Midbrain (tissue), 1 donor: ENCODE measurements around the gene IMPA2.

ENCODE experiments used
- DNase-seq: peaks from one replicate; lab custom pipeline; 2025; lab: John Stamatoyannopoulos, UW

Gene IMPA2

DNA sequence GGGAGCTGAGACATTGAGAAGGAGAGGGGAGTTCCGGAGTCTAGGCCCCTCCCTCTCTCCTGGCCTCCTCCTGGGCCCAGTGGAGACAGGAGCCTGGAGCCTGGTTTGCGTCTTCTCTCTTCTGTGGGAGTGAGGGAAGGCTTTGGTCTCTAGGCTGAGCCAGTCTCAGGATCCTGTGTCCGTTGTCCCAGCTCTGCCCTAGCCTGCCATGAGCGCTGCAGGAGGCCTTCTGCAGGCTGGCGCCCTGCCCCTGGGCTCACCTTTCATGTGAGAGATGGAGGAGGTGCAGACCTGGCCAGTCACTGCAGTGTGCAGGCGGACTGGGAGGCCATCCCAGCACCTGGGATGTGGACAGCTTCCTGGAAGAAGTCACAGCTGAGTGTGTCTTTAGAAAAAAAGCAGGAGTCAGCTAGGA, 8.7 kb downstream of the IMPA2 start:
- no peak for DNase-seq

DNA sequence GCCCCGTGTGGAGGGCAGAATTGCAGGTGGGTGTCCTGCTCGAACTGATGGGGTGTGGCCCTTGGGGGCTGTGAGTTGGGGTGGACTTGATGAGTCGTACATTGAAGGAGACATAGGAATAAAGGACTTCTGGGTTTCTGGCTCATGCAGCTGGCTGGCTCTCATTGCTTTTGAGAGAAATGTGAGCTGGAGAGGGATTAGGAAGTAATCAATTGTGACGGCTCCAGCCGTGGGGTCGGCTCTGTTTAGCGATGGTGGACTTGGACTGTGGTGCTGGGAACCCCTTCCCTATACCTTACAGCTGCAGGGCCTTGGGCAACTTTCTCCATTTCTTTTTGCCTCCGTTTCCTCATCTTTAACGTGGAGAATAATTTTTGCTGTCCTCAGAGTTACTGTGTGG, 9.2 kb downstream of the IMPA2 start:
- DNase-seq: no peak

DNA sequence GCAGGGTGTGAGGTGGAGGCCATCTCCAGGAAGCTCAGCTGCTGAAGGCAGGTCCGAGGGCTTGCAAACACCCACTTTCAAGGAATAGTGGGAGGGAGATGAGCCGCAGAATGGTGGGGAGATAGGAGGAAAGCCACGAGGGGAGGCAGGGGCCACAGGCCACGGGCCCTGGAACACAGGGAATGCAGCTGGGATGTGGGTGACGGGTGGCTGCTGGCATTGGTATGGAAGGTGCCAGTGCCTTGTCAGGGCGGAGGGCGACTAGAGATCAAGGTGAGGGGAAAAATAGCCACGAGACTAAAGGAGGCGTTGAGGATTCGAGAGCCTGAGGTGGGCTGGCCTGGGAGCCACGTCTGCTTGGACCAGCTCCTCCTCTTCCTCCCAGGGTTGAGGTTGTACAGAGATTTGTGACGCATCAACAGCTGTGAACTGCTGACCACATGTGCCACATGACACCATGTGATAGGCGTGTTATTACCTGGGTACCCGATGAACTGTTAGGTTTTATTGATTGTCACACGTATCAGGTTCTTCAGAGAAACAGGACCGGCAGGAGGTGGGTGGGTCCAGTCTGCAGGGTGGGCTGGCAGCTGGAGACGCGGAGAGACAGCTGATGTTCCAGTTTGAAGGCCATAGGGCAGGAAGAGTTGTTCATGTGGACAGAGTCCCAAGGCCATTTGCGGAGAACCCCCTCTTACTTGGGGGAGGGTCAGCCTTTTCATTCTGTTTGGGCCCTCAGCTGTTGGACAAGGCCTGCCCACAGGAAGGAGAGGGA, 9.9 kb downstream of the IMPA2 start:
- no peak for DNase-seq

DNA sequence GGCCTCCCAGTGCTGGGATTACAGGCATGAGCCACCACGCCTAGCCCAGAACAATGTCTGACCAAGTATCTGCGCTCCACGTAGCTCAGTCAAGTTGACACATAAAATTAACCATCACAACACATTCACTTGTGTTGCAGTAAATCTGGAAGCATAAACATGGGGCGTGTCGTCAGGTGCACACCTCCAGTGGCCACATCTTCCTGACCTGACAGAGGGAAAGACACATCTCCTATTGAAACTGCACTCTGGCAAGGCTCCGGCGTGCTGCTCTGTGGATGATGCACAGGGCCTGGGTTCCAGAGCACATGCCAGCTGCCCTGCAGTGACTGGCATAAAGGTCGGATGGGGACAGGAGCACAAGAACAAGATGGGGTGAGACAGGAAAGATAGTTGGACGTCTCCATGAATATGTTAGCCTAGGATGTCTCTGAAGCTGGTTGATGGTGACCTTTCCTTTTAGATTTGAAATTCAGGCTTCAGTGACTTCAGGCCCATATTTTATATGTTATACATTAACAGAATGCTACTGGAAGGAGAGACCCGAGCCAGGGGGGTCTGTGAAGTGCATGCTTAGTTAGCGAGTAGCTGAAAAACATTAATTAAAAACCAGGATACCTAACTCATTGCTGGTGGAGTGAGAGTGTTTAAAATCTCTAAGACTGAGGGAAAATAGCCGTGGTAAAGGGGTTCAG, 10.9 kb downstream of the IMPA2 start:
- no peak for DNase-seq

DNA sequence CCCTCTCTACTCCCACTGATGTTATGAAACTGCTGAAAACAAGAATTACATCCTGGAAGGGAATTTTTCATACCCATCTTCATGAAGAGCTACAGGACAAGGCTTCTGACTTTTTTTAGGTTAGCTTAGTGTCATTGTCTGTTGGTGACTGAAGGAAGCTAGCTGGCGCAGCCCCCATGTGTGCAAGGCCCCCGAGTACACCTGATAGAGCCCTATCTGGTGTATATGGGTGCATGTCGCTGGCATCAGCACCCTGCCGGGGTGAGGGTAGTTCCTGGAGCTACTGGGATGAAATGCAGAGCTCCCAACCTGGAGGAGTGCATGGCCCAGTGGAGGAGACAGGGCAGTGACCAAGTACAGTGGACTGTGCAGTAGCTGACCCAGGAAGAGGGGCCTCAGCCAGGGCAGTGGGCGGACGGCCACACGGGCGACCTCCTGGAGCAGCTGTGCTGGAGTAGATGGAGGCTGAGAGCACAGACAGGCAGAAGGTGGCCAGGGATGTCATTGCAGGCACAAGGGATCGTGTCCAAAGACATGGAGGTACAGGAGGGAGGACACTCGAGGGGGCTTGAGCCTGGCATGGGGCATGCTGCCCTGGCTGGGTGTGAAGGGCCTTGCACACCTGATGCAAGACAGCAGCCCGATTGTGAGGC, 12.1 kb downstream of the IMPA2 start:
- DNase-seq: no peak

DNA sequence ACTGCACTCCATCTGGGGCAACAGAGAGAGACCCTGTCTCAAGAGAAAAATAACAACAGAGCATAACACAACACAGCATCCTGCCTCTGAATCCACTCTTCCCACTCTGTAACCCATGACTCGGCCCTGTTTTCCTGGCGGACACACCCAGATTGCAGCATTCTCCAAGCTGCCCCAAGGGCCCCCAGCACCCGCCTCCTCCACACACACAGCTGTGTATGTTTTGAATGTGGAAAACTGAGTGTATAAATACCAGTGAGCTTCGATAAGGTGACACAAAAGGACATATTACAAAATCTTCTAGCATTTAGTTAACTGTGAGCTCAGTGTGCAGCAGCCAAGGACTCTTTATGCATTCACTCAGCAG, 13.0 kb downstream of the IMPA2 start:
- DNase-seq: no peak

DNA sequence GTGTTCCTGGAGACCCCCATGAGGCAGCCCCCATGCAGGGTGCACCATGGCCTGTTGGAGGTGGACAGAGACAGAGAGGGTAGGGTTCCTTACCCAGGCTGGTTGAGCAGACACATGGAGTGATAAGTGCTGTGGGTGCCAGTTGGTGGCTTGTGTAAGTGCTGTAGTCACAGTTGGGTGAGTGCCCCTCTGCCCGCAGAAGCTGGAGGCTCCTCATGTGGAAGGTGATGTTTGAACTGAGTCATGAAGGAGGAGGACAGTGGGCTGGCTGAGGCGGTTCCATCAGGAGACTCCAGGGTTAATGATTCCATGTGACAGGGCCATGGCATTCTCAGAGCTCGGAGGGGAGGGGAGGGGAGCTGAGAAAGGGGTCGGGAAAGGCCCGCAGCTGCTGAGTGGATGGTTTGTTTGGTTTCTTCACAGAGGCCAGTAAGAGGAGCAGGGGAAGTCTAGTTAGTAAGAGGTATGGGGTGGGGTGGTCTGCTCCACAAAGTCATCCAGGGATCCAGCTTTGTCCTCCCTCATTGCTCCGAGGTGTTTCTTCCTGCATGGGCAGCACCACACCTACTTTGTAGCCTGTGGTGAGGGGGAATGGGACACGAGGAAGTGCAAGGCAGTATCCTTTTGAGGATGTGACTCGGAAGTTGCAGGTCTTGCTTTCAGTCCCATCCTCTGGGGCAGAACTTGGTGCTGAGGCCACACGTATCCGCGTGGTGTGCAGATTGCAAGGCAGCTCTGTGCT, 13.6 kb downstream of the IMPA2 start:
- no peak for DNase-seq

DNA sequence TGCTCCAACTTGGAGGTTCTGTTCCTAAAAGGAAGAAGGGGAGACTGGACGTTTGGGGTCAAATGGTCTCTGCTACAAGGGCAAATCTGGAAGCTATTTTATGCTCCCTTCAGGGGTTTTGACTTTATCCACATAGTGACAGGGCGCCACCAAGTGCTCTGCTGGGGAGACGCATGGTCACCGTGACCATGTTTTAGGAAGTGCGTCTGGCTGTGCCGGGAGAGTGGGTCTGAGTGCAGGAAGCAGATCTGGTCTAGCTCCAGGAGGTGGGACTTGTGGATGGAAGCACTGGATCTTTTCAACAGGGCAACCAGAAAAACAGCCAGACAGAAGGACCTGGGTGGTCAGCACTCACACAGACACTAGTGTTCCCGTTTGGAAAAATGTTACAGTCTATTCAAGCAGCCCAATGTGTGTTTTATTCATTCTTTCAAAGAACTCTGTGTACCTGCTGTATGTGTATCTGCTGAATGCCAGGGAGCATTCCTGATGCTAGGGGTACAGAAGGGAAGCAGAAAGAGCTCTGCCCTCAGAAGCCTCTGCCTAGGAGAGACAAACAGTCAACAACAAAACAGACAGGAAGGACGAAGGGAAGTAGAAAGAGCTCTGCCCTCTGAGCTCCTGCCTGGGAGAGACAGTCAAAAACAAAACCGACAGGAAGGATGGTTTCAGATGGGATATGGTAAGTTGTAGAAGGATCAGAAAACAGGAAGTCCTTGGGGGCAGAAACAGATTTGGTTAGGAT, 14.3 kb downstream of the IMPA2 start:
- DNase-seq: peak; percentile 55

DNA sequence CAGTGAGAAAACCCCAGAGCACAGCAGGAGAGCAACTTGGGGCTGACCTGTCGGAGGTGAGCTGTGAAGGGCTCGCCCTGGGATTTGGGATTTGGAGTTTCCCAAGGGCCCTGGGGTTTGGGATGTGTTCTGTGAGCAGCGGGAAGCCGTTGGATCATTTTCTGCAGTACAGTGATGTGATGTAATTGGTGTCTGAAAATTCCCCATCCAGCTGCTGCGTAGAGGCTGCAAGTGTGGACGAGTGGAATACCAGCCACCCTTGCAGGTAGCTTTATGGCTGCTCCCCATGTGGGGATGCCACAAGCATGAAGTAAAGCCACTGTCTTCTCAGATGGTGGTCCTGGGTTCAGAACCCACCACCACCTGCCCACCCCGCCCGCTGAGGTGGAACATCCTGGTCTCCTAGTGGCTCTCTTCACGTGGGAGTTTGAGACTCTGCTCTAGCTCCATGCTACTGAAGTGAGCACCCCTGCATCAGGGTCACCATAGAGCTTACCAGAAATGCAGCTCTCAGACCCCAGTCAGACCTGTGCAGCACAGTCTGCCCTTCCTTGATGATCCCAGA, 15.0 kb downstream of the IMPA2 start:
- no peak for DNase-seq

DNA sequence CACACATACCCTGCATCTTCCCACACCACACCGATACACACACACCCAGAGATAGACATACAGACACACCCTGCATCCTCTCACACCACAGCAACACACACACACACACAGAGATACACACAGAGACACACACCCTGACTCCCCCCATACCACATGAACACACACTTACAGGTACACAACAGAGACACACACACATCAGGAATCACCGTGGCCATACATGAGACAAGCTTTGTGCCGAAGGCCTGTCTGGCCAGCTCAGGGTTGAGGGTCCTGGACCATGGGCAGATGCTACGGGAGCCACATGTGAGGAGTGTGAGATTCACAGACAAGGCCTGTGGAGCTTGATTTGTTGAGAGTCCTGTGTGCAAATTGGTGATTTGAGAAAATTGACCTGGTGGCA, 15.6 kb downstream of the IMPA2 start:
- no peak for DNase-seq

DNA sequence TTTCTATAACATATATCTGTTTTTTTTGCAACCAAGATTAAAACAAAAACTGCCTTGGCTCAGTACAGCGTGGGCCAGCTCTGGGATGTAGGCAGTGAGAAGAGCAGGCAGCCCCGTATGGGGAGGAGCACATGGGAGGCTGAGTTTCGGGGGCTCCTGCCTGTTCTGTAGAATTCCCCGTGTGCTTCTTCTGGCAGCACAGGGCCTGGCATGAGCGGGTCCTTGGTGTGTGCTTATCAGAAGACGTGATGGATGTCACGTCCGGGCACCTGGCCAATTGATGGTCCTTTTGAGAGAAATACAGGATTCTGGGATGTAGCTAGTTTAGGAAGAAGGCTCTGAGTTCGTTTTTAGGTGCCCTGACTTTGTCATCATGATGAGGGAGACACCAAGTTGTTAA, 16.2 kb downstream of the IMPA2 start:
- DNase-seq: no peak

DNA sequence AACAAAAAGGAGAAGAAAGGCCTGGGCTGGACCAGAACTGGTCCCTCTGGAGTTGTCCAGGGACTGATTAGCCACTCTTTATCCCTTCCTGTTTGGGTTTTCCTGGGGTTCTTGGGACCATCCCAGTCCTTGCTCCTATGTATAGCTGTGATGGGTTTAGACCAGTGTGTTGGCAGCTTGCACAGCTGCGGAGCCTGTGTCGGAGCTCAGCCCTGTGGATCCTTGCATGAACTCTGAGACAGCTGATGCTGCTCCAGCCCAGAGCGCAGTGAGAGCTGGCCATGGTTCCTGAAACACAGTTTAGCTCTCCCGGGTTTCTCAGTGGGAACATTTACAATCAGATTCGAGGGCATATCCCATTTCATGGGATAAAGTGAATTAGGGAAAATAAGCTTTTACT, 16.9 kb downstream of the IMPA2 start:
- no peak for DNase-seq

DNA sequence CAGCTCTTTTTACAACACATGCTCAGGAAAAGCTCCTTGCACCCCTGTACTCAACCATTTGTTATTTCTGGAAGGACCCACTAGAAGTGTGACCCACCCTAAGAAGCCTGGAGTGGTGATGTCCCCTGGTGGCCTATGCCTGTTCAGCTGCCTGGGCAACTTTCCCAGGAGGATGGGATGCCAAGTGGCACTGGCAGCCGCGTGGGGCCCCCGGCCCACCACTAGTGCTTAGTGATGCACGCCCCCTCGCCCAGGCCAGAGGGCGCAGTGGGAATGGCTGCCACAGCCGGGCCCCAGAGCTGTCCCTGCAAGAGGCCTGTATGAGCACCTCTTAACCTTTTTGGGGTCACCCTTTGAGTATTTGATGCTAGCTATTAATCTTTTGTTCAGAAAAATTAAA, 18.1 kb downstream of the IMPA2 start:
- DNase-seq: no peak

DNA sequence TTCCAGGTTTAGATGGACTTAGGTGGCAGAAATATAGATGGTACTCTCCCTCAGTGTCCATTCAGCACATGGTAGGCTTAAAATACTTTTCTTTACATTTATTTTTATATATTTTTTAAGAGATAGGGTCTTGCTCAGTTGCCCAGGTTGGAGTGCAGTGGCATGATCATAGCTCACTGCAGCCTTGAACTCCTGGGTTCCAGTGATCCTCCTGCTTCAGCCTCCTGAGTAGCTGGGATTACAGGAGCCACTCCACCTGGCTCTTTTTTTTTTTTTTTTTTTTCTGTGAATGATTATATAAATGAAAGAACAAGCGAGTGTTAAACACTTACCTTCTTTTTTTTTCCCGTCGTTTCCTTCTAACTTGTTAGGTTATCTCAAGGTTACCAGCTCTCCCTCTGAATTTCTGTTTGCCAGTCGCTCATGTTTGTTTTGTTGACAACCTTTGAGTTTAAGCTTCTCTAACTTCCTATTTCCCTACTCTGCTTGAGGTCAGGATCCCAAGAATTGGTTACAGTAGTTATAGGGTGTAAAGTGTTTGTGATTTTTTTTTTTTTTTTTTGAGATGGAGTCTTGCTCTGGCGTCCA, 18.9 kb downstream of the IMPA2 start:
- no peak for DNase-seq

DNA sequence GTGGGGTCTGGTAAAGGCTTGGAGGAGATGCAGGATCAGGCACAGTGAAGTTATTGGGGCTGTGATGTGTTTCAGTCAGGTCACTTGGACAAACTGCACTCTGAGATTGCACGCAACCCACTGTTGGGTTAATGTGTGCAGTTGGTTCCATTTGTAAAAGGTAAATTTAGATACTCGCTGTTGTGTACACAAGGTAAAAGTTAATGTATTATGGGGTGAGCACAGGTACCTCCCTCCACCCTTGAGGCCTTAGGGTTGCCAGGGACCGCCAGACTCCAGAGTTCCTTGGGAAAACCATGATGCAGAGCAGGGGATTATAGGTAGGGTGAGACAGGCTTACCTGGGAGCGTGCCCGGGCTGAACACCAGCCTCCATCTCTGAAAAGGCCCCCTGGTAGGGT, 20.1 kb downstream of the IMPA2 start:
- DNase-seq: no peak

DNA sequence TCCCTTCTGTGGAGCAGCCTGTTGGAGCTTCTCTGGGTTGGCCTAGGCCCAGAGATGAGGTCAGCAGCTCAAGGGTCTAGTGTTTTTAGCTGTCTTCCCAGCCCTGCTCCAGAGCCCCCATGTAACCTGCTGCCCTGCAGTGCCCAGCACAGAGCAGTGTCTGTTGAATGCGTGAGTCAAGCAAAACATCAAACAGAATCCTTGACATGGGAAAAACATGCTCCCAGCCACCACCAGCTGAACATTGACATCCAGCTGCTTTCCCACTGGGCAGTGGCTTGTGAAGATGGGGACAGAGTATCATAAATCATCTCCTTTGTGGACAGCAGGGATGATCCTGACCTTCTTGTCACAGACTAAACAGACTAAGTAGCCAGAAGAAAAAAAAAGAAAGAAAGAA, 22.6 kb downstream of the IMPA2 start:
- no peak for DNase-seq

DNA sequence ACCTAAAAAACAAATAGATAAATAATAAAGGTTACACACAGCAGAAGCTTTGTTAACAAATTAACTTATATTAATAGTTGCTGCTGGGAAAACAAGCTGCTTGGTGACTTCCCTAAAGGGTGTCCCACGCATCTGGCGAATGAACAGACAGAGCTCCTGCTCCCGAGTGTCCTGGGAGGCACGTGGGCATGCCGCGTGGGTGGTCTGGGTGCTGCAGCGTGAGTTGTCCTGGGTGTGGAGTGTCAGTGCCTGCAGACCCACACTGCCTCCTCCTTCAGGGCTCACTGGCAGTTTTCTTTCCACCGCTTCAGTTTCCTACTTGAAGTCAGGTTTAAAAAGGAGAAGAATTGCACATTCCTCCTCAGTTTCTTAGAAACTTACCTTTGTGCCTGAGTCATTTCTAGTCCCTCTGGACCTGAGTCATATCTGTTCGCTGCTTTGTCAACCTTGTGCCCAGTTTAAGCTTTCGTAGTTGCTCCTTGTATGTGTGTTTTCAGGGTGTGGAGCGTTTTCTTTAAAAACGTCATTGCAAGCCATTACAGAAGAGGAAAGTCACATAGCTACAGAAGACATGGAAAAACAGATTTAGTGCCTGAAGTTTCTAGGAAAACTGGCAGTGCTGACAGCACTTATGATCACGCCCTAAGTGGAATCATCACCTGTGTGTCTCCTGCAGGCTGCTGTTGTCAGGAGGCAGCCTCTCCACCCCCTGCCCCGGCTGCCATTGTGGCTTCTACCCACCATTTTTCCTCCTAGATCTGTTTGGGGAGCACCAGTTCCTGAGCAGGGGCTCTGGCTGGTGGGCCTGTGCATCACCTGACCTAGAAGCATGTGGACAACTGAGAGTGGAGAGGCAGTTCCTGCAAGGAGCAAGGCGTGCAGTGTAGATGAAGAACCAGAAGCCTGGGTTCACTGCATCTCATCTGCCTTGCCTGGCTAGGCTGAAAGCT, 24.5 kb downstream of the IMPA2 start:
- no peak for DNase-seq

DNA sequence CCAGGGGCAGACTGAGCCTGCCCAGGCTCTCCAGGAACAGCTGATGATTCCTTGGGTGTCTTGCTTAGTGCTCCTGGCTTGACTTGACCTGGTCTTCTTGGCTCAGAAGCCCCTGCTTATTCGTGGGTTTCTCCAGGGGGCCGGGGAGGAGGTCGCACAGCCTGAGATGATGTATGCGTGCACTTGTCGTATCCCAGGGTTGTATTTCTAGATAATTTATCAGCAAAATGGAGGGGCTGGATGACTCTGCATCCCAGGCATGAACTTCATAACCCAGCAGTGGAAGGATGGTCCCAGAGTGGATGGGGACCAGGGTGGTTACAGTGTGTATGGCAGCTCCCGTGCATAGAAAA, 25.2 kb downstream of the IMPA2 start:
- no peak for DNase-seq

DNA sequence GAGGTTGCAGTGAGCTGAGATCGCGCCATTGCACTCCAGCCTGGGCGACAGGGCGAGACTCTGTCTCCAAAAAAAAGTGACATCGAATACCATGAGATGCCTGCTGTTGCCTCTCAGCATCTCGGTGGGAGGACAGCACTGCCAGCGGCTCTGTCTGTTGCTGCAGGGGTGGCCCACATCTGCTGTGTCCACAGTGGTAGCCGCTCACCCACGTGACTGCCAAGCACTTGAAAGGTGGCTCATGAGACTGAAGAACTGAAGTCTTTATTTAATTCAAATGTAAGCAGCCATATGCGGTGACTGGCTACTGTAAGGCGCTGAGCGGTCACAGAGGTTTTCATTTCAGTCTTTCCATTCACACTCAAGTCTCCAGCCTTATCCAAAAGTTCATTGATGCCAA, 25.8 kb downstream of the IMPA2 start:
- DNase-seq: no peak

DNA sequence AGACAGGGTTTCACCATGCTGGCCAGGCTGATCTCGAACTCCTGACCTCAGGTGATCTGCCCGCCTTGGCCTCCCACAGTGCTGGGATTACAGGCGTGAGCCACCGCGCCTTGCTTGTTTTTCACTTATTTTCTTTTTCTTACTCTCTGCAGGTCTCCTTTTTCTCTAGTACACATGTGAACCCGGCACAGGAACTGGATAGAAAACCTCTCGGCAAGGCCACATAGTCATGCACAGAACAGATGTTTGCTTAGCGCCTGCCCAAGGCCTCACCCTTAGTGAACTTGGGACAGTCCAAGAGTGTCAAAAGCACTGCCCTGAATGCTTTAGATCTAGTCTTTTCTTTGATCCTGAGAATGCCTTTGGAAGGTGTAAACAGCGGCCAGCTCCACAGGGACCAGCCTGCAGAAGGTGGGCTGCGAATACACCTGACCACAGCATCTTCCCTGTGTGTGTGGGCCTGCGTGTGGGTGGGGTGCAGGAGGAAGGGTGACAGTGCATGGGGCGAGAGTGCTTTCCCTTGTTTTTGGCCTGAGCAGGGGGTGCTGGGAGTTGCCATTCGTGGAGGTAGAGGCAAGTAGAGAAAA, 27.0 kb downstream of the IMPA2 start:
- no peak for DNase-seq
